ENCODE results near the gene C7orf57.
"Not testable (repeated sequence)": the region's sequence is repeated elsewhere in the genome, so short reads cannot be mapped to it uniquely, and the experiment has no call there.

Gene C7orf57

DNA sequence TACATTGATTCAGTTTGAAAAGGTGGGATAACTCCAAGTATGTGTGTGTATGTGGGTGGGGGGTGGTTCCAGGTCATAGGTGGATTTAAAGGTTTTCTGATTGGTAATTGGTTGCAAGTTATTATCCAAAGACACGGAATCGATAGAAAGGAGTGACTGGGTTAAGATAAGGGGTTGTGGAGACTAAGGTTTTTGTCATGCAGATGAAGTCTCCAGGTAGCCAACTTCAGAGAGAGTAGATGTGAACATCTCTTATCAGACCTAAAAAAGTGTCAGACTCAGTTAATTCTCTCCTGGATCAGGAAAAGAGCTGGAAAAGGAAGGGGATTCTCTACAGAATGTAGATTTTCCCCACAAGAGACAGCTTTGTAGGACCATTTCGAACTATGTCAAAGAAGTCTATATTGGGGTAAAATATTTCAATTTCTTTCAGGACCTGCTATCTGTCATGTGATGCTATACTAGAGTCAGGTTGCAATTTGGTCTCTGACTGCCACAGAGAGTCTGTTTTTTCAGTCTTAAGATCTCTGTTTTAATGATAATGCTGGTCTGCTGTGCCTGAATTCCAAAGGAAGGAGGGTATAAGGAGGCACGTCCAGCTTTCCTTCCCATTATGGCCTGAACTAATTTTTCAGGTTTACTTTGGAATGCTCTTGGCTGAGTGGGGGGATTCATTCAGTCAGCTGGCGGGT, 3.6 kb downstream of the C7orf57 start:
- no peak for DNase-seq

DNA sequence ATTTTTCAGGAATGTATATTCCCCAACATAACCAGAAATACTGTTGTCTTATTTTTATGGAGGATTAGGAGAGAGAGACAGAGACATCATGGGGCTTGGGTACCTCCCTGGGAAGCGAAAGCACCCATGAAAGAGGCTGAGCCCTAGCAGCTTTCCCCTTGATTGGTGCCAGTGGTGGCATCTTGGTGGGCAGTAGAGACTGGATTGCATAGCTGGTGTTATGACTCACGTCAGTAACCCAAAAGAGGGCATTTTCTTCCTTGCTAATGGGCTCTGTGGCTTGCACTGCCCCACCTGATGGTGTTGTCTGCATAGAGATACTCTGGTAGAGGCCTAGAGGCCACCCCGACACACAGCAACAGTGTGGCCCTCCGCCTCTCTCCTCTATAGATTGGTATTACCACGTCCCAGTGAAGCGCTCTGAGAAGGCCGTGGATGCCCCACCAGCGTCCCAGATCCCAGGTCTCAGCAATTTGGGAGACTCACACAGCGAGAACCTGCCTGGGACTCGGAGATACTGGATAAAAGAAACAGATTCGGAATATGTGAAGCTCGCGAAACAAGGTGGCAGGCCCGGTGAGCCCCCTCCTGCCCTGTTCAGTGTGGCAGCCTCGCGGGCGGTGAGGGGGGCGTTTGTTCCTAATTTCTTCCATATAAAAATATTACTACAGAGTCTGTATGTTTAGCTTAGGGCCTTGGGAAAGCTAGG, 5.8 kb downstream of the C7orf57 start:
- no peak for DNase-seq

DNA sequence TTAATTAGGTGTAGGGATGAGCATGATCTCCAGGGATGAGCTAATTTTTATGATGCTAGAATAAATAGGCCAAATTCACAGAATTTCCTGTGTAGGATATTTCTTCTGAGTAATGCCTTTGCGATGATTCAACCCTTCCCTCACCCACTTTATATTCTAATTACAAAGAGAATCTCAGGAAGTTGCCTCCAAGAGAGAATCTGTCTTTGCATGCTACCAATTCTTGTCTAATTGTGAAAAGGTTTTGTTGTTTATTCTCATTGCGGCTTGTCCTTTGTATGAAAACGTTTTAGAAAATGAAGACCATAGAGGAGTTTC, 6.3 kb downstream of the C7orf57 start:
- no peak for DNase-seq

DNA sequence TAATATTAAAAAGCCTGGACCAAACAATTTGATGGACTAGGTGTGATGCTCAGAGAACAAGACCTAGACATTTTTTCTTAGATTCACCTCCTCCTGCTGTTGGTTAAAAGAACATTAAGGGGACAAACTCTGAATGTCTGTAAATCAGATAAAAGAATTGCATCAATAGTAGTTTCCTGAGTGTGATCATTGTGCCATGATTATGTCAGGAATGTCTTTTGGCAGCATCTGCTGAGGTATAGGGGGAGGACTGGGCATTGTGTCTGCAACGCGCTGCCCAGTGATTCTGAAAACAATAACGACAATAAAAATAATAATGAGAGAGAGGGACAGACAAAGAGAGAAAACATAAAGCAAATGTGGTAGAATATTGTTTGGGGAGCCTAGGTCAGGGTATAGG, 6.9 kb downstream of the C7orf57 start:
- DNase-seq, result no peak

DNA sequence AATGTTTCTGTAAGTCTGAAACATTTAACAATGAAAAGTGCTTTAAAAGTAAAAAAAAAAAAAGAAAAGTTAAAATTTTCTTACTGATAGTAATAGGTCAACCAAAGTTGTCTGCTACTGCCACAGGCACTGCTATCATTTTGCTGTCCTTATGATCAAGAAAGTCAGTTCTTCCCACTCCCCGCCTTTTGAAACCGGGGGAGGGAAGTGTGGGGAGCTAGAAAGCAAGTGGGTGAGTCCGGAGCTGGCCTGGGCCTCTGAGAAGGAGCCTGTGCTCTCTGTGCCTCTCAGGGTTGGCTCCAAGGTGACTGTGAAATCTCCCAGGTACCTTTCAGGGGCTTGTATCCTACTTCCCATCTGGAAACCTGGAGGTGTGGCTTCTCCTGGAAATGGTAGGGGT, 7.3 kb downstream of the C7orf57 start:
- DNase-seq, result no peak

DNA sequence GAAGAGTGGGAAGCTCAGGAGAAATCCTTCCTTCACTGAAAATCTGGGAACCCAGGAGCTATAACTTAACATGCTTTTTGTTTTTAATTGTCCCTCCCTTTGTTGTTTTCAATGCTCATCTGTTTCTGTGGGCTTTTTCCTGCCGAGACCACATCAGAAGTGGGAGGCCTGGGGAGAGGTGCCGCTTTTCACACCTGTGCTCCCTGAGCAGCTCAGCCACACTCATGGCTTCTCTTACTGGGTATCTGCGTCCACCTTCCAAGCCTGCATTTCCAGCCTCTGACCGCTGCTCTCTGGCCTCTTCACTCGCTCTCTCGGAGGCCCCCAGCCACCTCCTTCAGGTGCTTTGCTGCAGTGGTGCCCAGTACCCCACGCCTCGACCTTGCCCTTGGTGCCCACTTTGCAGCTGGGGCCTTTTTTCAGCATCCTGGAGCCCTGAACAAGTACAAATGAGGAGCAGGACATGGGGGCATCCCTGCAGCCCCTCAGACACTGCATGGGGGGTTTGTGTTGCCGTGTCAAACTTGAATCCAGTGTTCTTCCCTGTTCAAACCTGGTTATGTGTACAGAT, 9.9 kb downstream of the C7orf57 start:
- DNase-seq, result no peak

DNA sequence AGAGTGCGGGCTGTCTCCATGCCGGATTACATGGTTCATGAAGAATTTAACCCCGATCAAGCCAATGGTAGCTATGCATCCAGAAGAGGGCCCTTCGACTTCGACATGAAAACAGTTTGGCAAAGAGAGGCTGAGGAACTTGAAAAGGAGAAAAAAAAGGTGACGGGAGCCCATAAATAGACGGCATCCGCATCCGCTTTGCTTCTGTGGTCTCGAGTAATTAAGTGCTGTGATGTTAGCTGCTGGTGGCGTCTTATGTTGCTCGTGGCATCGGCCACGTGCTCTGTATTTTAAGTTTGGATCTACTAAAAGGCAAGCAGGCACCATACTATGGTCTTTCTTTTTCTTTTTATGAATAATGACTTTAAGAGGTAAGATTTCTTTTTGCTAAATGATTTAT, 11.1 kb downstream of the C7orf57 start:
- DNase-seq, result no peak

DNA sequence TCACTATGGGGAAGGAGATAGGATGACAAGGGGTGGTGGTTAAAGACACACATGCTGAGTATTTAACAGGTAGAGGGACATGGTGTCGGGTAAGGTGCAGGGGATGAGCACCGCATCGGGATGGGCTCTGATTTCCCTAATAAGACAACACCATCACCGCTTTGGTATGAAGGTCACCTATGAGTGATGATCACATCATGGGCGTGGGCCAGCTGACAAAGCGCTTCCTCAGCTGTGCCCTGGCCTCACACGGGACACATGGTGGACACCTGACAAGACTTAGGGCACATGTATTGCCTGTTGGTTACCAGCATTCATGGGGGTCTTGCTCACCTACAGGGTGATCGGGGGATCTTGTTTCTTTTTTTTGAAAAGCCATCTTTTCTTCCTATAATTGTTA, 12.8 kb downstream of the C7orf57 start:
- no peak for DNase-seq

DNA sequence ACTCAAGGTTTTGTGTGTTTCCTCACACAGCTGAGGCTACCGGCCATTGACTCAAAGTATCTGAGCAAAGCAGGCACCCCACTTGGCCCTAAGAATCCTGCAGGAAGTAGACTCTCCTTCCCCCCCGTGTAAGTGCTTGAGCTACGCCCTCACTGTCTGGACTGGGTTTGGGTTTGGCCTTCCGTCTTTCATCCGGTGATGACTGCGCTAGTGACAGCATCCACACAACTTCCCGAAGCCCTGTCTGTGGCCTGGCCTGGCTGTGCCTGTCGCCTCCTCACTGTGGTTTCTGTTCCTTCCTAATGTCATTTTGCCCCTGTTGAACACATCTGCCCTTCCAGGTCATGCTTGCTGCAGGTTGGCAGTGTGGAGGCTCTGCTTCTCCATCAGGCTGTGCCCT, 14.5 kb downstream of the C7orf57 start:
- DNase-seq, result no peak

DNA sequence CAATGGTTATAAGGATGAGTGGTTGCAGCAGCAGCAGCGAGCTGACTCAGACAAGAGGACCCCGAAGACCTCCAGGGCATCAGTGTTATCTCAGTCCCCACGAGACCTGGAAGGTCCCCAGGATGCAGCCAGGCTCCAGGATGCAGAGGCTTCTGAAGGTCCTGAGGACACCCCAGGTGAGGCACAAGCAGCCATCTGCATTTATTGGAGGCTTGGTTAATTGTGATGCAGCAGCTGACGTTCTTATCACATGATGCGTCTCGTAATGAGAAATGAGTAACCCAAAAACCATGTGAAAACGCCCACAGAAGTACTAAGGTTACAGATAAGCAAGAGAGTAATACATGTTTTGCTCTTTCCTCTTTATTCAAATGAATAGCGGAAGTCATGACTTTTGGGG, 17.4 kb downstream of the C7orf57 start:
- no peak for DNase-seq

DNA sequence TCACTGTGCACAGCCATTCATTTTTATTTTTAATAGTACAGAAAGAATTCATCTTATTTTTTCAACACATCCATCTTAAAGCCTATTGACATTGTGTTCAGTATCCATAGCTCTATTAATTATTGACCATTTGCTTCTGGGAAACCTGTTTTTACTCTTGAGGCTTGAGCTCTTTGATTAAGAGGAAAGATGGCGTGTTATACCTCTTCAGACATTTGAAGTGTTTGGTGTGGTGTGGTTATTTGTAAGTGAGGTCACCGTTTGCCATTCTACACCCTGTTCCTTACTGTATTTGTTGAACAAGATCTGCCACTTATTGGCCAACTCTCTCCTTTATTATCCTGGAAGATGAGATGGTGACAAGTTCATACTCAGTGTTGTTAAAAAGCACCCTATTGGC, 18.4 kb downstream of the C7orf57 start:
- no peak for DNase-seq

DNA sequence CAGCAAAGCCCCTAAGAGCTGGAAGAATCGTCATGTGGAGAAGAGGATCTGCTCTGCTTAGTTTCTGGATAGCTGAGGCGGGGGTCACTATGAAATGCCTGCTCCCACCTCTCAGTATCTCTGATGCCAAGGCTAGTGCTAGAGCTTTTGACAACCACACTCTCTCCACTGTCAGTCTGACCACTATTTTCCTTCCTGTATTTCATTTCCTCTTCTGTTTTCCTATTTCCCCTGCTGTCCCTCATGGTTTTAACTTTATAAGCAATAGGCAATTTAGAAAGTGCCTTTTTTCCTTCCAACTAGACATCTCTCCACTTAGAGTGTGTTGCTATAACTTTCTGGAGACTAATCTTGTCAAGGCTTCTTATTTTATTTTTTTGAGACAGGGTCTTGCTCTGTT, 23.6 kb downstream of the C7orf57 start:
- DNase-seq, result no peak

DNA sequence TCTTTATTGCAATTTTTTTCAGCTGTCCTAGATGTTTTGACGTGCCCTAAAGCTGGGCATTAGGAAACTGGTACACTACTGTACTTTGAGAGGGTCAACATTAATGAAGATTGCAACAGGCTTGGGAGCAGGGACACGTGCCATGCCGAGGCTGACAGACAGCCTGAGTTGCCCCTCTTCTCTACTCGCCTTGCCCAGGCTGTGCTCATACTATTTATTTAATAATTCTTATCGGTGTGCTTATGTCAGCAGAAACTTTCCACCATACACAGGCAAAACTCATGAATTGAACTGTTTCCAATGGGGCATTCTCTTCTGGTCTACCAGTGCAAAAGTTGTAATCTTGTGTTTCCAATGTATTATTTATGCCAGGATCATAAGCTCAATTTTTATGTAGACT, 24.4 kb downstream of the C7orf57 start:
- no peak for DNase-seq

DNA sequence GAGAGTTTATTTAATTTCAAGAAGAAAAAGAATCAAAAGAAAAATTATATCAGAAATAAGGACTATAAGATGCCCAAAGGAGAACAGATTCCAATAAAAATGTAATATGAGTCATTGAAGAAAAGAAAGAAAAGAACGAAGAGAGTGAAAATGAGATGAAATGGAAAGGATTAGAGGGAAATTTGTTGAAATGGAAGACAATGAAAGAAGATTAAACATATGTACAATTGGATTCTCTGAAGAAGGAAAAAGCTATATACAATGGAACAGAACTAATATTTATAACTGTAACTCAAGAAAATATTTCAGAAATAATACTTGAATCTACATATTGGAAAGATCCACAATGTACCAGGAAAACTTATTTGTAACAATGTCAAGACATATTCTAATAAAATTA, 28.6 kb downstream of the C7orf57 start:
- DNase-seq, result no peak

DNA sequence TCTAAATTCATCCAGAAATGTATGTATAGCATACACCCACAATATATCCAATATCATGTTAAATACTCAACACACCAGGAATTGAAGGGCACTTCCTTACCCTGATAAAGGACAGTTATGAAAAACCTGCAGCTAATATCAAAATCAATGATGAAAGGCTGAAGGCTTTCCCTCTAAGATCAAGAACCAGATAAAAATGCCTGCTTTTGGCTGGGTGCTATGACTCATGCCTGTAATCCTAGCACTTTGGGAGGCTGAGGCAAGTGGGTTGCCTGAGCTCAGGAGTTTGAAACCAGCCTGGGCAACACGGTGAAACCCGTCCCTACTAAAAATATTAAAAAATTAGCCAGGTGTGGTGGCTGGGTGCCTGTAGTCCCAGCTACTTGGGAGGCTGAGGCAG, 32.1 kb downstream of the C7orf57 start:
- DNase-seq, result no peak

DNA sequence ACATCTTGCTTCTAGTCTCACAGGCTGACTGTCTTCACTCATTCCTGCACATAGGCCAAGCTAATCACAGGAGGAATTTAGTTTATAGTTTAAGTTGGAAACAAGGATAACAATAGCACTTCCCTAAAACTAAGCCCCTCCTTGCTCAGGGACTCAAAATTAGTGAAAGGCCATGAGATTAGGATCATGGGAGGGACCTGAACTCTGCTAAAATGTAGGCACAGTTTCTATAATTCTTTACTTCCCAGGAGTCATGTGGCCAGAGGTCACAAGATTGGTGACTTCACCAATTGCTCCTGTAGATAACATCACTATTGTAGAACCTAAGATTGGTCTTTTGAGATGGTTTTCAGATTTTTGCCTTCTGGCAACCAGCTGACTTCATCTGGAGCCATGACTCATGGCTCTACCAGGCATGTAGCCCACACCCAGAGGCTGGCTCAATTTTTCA, 38.9 kb downstream of the C7orf57 start:
- DNase-seq, result no peak

DNA sequence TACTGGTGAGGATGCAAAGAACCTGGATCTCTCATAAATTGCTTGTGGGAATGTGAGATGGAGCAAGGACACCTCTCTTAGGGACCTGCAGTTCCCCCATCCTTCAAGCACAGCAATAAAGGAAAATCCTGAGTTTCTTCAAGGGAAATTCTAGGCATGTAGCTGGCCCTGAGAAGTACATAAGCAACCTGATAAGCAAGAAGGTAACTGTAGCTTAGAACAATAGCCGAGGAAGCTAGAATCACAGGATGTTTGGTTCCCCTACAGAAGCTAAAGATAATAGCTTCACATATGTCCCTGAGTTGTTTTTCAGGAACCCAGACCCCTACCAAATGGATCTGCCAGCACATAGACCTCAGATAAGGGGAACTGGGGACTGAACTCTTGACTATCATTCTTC, 42.1 kb downstream of the C7orf57 start:
- DNase-seq, result no peak

DNA sequence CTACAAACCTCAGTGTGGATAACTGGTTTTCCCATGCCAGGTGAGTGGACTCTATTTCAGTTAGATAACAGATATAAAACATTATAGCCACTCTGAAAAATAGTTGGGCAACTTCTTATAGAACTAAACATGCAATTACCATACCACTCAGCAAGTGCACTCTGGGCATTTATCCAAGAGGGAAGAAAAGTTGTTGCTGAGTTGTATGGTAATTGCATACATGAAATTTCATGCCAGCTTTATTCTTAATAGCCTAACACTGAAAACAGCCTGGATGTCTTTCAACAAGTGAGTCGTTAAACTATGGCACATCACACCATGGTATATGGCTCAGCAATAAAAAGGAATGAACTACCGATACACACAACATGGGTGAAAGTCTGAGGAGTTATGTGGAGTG, 43.1 kb downstream of the C7orf57 start:
- no peak for DNase-seq

DNA sequence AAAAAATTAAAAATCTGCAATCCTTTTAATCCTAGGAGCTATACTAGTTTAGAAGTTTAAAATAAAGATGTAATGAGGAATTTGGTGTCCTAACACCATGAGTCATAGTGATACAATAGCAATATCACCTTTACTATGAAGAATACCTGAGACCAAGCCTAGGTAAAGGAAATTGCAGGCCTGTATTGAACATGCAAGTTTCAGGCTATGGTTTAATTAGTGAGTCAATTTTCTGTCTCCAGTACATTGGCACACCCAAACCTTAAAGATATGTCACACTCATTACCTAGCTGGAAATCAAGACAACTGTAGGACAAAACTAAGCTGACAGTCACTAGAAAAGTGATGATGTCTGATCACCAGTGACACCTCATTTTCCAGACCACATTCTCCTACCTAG, 47.0 kb downstream of the C7orf57 start:
- not testable (repeated sequence) for DNase-seq

DNA sequence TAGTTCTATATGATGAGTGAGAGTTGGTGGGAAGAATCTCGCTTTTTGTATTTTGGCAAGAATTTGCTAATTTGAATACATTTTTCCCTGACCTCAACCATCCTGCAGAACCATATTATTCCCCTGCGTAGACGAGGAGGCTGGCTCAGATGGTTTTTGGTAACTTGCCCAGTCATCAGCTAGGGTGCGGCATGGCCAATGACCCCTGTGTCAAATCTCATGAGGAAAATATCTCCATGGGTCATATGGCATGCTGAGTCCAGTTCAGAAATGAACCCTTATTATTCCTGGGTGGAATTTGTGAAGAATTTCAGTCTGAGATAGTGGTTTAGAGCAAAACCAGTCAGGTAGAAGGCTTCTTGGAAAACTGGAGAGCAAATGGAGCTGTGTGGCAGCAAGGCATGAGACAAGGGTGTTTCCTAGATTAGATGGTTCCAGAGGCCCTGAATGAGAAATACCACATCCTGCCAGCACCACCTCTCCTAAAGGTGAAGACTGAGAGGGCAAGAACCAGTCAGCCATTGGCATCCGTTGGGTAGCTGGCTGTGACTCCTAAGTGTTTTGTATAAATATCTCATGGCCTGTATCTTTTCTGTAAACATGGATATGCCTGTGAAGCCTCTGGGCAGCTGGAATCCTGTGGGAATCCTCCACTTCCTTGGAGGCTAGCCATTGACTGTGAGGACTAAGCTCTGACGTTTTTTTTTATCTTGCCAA, 47.9 kb downstream of the C7orf57 start:
- DNase-seq, result no peak

DNA sequence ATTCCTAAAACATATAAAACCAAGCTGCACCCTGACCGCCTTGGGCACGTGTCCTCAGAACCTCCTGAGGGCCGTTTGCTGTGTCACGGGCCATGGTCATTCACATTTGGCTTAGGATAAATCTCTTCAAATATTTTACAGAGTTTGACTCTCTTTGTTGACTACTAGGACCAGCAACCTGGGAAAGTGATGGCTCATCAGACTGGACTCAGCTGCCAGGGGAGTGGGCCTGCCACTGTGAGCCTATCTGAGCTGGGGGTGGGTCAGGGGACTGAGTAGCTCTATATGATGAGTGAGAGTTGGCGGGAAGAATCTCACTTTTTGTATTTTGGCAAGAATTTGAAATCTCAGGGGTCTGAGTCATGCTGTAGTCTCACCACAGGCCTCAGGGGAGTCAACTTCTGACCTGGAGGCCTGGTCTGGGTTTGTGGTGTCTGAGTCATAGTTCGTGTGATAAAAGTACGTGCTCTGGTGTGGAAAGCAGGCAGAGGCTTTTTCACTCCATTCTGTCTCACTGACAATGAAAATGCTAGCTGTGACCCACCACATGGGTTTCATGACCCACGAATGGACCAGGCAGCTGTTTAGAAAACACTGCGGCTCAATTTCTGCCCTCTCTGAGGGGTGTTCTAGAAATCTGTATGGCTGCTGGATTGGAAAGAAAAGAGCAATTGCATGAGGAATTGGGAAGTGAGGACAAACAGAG, 49.5 kb downstream of the C7orf57 start:
- no peak for DNase-seq

DNA sequence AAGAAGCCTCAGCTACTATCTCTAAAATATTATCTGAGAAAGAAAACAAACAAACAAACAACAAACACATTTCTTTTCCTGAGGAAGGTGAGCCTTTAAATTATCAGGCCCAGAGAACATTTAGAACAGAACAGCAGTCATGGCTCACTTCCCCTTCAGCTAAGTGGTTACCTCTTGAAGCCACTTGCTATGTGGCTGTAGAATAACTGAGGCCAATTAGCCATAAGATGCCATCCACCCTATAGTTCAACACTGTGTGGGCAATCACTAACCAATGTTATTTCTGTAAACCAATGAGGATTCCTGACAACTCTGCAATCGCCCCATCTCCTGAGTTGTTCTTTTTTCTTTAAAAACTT, 50.1 kb downstream of the C7orf57 start:
- no peak for DNase-seq

DNA sequence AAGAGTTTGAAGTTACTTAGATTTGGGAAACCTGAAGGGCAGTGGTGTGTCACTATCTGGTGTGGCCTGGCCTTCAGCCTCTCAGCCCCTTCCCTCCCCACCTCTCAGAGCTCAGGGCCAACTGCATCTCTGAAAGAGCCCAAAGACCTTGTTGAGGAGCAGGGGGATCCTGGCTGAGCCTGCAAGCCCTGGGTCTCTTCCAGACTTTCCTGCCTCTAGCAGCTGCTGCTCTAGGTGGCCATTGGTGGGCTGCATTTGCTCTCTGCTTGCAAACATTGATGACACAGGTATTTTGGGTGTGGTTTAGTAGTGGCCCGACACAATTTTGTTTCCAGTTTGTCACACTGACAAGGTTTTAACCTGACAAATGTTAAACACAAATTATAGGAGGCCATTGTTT, 50.6 kb downstream of the C7orf57 start:
- DNase-seq, result no peak

DNA sequence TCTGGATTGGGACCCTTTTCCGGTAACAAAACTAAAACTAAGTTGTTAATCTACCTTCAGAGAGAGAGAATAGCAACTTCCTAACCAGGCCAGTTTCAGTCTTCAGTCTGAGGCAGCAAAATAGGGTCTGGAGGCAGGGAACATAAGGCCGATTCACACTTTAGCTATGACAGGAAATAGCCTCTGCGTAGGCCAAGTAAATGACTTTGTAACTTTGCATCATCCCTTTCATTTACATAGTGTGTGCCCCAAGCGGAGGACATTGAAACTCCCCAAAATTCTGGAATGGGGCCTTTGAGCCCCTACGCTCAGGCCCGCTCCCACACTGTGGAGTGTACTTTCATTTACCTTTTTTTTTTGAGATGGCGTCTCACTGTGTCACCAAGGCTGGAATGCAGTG, 52.0 kb downstream of the C7orf57 start:
- no peak for DNase-seq
